ES-I3 (cell line): ENCODE results near the gene TBC1D5.

ENCODE experiments used
- H3K36me3 ChIP-seq: 2 replicates; pipeline ENCODE4 v1.6.1; 2013; ENCODE audit warnings: mild to moderate bottlenecking, low read length, control low read depth, moderate library complexity; ENCODE audit not compliant: insufficient read depth
- H3K4me1 ChIP-seq: 2 replicates; pipeline ENCODE4 v1.6.1; 2013; ENCODE audit warnings: mild to moderate bottlenecking, control low read depth, low read length; ENCODE audit not compliant: insufficient read depth
- H3K9ac ChIP-seq: 2 replicates; pipeline ENCODE4 v1.6.1; 2013; ENCODE audit warnings: low read depth, mild to moderate bottlenecking, low read length, moderate library complexity
- H3K9me3 ChIP-seq: 2 replicates; pipeline ENCODE4 v1.6.1; 2013; ENCODE audit warnings: mild to moderate bottlenecking, low read length, moderate library complexity; ENCODE audit not compliant: control insufficient read depth, insufficient read depth

Gene TBC1D5

GRCh38 chr3:17322106-17322793, 420.2 kb downstream of the TBC1D5 start:
- no peaks in the 10 kb centered on the region for H3K4me1 ChIP-seq

GRCh38 chr3:17320266-17320665, 422.2 kb downstream of the TBC1D5 start:
- Histone ChIP-seq H3K36me3 (no peaks in the 10 kb centered on the region), H3K4me1 (no peaks in the 10 kb centered on the region; the same call in 1 of the 2 replicates), H3K9ac (no peak overlapping the region), H3K9me3 (no peaks in the 10 kb centered on the region)

More at GRCh38 chr3:17322106-17322793, 420.2 kb downstream of the TBC1D5 start:
- no peaks in the 10 kb centered on the region for H3K36me3 ChIP-seq
- no peaks in the 10 kb centered on the region for H3K9me3 ChIP-seq
- H3K9ac ChIP-seq: no peak overlapping the region

DNA sequence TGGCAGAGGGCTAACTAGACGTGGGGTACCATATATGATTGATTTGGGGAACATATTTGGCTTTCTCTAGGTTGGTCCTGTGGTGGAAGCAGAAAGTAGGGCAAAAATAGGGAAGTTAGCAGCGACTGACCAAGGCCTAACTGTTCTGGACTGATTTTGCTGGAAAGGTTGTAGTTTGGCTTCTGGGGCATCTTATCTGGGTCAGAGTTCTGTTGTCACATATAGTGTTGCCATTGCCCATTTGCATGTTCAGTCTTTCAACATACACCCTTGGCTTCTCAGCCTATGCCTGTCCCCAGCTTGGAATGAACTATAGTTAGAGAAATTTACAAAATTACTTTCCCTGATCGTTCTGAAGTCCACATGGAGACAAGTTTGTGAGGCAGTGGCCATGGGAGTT, 426.5 kb downstream of the TBC1D5 start:
- no peaks in the 10 kb centered on the region; the same call in 1 of the 2 replicates for H3K4me1 ChIP-seq

DNA sequence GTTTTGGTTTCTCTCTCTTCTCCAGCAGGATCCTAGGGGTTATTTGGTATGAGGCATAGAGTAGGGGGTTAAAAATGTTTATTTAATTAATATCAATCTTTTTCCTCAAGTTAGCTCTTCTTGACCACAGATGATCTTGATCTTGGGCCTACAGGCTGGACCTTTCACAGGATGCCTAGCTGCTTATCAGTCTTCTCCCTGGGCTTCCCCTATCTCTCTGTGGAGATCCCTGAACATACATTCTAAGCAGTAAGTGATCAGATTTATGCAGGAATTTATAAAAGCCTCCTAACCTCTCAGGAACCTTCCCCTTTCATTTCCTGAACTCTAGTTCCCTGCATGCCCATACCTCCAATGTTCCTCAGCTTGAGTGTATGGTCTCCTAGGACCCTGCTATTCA, 428.3 kb downstream of the TBC1D5 start:
- Histone ChIP-seq H3K9me3 (no peaks in the 10 kb centered on the region), H3K9ac (no peak overlapping the region), H3K36me3 (no peaks in the 10 kb centered on the region), H3K4me1 (no peaks in the 10 kb centered on the region; the same call in 1 of the 2 replicates)

More for the DNA sequence above, 426.5 kb downstream of the TBC1D5 start:
- H3K36me3 ChIP-seq: no peaks in the 10 kb centered on the region
- no peak overlapping the region for H3K9ac ChIP-seq
- H3K9me3 ChIP-seq: no peaks in the 10 kb centered on the region

GRCh38 chr3:17313746-17314145, 428.7 kb downstream of the TBC1D5 start:
- H3K9ac ChIP-seq: no peak overlapping the region
- H3K9me3 ChIP-seq: no peaks in the 10 kb centered on the region
- H3K36me3 ChIP-seq: no peaks in the 10 kb centered on the region
- no peaks in the 10 kb centered on the region; the same call in 1 of the 2 replicates for H3K4me1 ChIP-seq

GRCh38 chr3:17310983-17311382, 431.4 kb downstream of the TBC1D5 start:
- no peaks in the 10 kb centered on the region for H3K9me3 ChIP-seq
- H3K9ac ChIP-seq: no peak overlapping the region
- no peaks in the 10 kb centered on the region for H3K36me3 ChIP-seq
- H3K4me1 ChIP-seq: no peaks in the 10 kb centered on the region

DNA sequence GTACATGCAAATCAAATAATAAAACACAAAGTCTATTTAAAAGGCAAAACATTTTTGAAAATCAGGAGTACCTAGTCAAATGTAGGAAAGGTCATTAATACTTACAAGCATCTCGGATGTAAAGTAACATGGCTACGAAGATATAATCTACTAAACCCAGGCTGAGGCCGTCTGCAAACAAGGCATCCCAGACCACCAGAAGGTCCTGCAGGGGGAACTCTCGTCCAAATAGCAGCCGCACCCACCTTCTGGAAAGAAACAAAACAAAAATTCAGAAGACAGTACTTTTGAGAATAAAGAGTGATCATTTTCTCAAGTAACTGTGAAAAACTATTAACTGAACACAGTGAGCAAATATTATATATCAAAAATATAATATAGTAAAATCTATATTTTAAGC, 434.5 kb downstream of the TBC1D5 start:
- H3K9ac ChIP-seq: no peak overlapping the region
- no peaks in the 10 kb centered on the region for H3K4me1 ChIP-seq
- H3K9me3 ChIP-seq: no peaks in the 10 kb centered on the region
- no peaks in the 10 kb centered on the region for H3K36me3 ChIP-seq

- Histone ChIP-seq H3K9ac (no peak overlapping the region), H3K4me1 (no peaks in the 10 kb centered on the region), H3K36me3 (no peaks in the 10 kb centered on the region), H3K9me3 (no peaks in the 10 kb centered on the region)
These were observed 434.9 kb downstream of the TBC1D5 start for GRCh38 chr3:17307482-17307881.

GRCh38 chr3:17304969-17305368, 437.5 kb downstream of the TBC1D5 start:
- H3K9ac ChIP-seq: no peak overlapping the region
- no peaks in the 10 kb centered on the region for H3K36me3 ChIP-seq
- no peaks in the 10 kb centered on the region for H3K9me3 ChIP-seq
- no peaks in the 10 kb centered on the region for H3K4me1 ChIP-seq

DNA sequence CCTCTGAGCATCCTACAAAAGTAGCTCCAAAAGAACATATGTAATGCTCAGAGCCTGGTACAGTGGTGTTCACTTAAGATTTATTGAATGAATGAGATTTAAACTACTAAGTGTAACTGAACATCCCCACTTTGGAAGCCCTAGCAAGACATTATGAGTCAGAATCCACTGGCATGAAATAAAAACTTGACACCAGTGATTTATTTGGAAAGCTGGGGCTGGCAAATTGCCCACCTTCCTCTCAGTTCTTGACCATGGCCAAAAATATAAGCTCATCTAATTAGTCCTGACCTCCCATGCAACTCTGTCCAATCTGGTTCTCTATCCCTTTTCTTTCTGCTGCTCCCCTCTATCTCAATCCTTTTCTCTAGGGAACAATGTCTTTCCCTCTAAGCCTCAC, 439.7 kb downstream of the TBC1D5 start:
- Histone ChIP-seq H3K9me3 (no peaks in the 10 kb centered on the region), H3K36me3 (no peaks in the 10 kb centered on the region), H3K4me1 (no peaks in the 10 kb centered on the region), H3K9ac (no peak overlapping the region)

DNA sequence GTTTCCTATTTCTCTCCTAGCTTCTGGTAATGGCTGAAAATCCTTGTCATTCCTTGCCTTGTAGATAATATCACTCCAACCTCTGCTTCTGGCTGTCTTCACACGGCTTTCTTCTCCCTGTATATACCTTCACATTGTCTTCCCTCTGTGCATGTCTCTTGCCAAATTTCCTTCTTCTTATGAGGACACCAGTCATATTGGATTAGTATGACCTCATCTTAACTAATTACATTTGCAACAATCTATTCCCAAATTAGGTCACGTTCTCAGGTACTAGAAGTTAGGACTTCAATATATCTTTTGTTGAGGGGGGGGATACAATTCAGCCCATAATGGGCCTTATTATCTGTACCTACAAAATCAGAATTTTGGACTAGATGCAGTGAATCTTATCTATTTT, 440.3 kb downstream of the TBC1D5 start:
- Histone ChIP-seq H3K9ac (no peak overlapping the region), H3K4me1 (no peaks in the 10 kb centered on the region), H3K36me3 (no peaks in the 10 kb centered on the region), H3K9me3 (no peaks in the 10 kb centered on the region)

- Histone ChIP-seq H3K4me1 (no peaks in the 10 kb centered on the region), H3K36me3 (no peaks in the 10 kb centered on the region), H3K9ac (no peak overlapping the region), H3K9me3 (no peaks in the 10 kb centered on the region)
These were observed 441.2 kb downstream of the TBC1D5 start for GRCh38 chr3:17301271-17301670.

DNA sequence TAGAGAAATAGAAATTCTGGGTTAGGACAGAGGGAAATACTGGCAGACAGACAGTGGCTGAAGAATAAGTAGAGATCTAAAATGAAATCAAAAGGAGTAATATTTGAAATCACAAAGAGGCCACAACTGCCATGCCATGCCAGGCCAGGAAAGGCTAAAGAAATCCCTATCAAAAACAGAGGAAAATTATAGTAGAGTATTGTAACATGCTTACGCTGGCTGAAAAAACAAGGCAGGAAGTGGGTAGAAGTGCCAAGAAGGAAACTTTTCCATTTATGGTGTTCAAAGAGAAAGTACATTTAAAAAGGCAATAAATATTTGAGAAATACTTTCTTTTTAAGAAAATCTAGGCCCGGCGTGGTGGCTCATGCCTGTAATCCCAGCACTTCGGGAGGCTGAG, 442.0 kb downstream of the TBC1D5 start:
- no peaks in the 10 kb centered on the region for H3K4me1 ChIP-seq
- H3K9ac ChIP-seq: no peak overlapping the region
- no peaks in the 10 kb centered on the region for H3K36me3 ChIP-seq
- H3K9me3 ChIP-seq: no peaks in the 10 kb centered on the region

DNA sequence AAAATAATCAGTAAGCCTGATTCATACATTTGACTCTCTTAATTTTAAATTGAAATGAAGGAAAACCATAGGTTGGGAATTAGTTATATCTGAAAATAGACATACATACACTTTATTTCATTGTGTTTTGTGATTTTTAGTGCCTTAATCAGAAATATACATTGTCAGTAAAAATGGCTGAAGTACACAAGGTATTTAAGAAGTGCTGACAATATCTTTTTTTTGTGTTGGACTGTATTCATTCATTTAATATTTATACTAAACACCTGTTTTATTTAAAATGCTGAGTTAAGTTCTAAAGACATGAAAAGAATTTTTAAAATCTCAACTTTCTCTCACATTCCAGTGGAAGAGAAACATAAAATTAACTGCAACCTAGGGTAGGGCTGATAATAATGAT, 444.4 kb downstream of the TBC1D5 start:
- H3K9ac ChIP-seq: no peak overlapping the region
- no peaks in the 10 kb centered on the region for H3K4me1 ChIP-seq

GRCh38 chr3:17292556-17292955, 449.9 kb downstream of the TBC1D5 start:
- Histone ChIP-seq H3K9me3 (no peaks in the 10 kb centered on the region), H3K4me1 (no peaks in the 10 kb centered on the region), H3K36me3 (no peaks in the 10 kb centered on the region), H3K9ac (no peak overlapping the region)

More for the DNA sequence above, 444.4 kb downstream of the TBC1D5 start:
- H3K36me3 ChIP-seq: no peaks in the 10 kb centered on the region
- no peaks in the 10 kb centered on the region for H3K9me3 ChIP-seq
